HG03139 (cell line): ENCODE data around the gene DCAF15.

Source experiments
- ATAC-seq: cut with Tn5 transposase; IDR thresholded peaks from one replicate; pipeline ENCODE4 v1.9.1; 2021; ENCODE audit not compliant: unreplicated experiment

Gene DCAF15

GRCh38 chr19:13930402-13930801 lies 21.9 kb upstream of the DCAF15 start:
- ATAC-seq = no peak

GRCh38 chr19:13931391-13932148 lies 20.7 kb upstream of the DCAF15 start:
- ATAC-seq = no peak

- ATAC-seq = no peak
Observed at GRCh38 chr19:13932149-13932637, 20.1 kb upstream of the DCAF15 start.

- ATAC-seq = no peak
Observed at GRCh38 chr19:13932911-13933393, 19.4 kb upstream of the DCAF15 start.

- ATAC-seq = no peak
Observed at GRCh38 chr19:13934785-13935109, 17.6 kb upstream of the DCAF15 start.

- ATAC-seq = no peak
Observed at GRCh38 chr19:13935765-13936510, 16.4 kb upstream of the DCAF15 start.

GRCh38 chr19:13937479-13938300 lies 14.6 kb upstream of the DCAF15 start:
- no peak for ATAC-seq

- ATAC-seq = no peak
Observed at GRCh38 chr19:13938301-13939064, 13.8 kb upstream of the DCAF15 start, which contains the start of gene PODNL1. TSS of gene PODNL1 (minus strand) at chr19:13938417. CDS start at chr19:13938181, 236 bp downstream.

- no peak for ATAC-seq
Observed at GRCh38 chr19:13942023-13942684, 10.2 kb upstream of the DCAF15 start.

- ATAC-seq = no peak
Observed at GRCh38 chr19:13946414-13946813, 5.9 kb upstream of the DCAF15 start.

- no peak for ATAC-seq
Observed at GRCh38 chr19:13951043-13951442, 1.3 kb upstream of the DCAF15 start.

- ATAC-seq = no peak
Observed at GRCh38 chr19:13951799-13952153, 533 bp upstream of the DCAF15 start.

- ATAC-seq = no peak
Observed at GRCh38 chr19:13952931-13953531, 722 bp downstream of the DCAF15 start.

- ATAC-seq = no peak
Observed at GRCh38 chr19:13954185-13954584, 1.9 kb downstream of the DCAF15 start.

- ATAC-seq = no peak
Observed at GRCh38 chr19:13955662-13956364, 3.5 kb downstream of the DCAF15 start.

- ATAC-seq = no peak
Observed at GRCh38 chr19:13956365-13956744, 4.0 kb downstream of the DCAF15 start.

- no peak for ATAC-seq
Observed at GRCh38 chr19:13957051-13957450, 4.7 kb downstream of the DCAF15 start.

GRCh38 chr19:13958043-13958442 lies 5.7 kb downstream of the DCAF15 start:
- ATAC-seq = no peak
